ENCODE results near the gene NPTX1.

NPTX1 gene

DNA sequence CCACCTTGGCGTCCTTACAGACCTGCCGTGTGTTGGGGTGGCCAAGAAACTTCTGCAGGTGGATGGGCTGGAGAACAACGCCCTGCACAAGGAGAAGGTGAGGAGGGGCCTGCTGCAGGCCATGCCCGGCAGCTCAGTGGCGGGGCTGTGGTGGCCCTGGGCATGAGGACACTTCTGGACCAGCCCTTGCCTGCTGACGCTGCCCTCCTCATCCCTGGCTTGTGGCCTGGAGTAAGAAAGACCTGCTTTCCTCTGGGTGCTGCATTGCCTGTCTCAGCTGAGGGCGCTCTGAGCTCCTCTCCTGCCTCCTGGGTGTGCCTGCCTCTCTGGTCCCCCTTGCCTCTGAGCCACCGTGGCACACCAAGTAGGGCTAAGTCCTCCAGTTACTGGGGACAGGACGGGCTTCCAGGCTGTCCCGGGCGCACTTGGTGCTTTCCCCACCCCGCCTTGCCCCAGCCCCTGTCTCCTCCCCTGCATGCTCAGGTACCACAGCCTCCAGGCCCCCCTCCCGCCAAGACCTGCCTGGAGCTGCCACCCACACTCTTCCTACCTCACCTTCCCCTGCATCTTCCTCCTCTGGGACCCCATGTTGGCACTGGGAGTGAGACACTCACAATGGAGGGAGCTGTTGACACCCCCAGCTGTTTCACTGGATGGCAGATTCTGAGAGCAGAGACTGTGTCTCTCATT is 52.7 kb downstream of the NPTX1 start:
- Histone ChIP-seq H3K27ac (ENCODE audit: low read depth, low read length) (no peak overlapping the region), H3K27me3 (ENCODE audit: low read length) (no peaks in the 10 kb centered on the region), H3K9me3 (ENCODE audit: insufficient read depth, low read length) (no peaks in the 10 kb centered on the region), H2AFZ (ENCODE audit: low read depth, low read length, severe bottlenecking) (no peak overlapping the region), H3F3A (ENCODE audit: insufficient read depth) (no peaks in the 10 kb centered on the region), H3K9me2 (replicated peaks; ENCODE audit: insufficient read depth, low read length) (no peaks in the 10 kb centered on the region), H4K20me1 (ENCODE audit: low read depth, low read length) (no peaks in the 10 kb centered on the region), H3K79me2 (ENCODE audit: insufficient read depth, low read length) (no peaks in the 10 kb centered on the region), H3K4me2 (ENCODE audit: low read depth, low read length, poor library complexity, severe bottlenecking) (no peak overlapping the region), H3K4me3 (ENCODE audit: insufficient read depth, low read length, poor library complexity, severe bottlenecking) (no peak overlapping the region), H3K36me3 (ENCODE audit: low read length) (no peaks in the 10 kb centered on the region), H3K9ac (ENCODE audit: low read length) (no peak overlapping the region)
- TF ChIP-seq CTCF (IDR thresholded peaks at IDR 0.05; ENCODE audit: insufficient read depth, low read length, poor library complexity, severe bottlenecking) (no peak), EZH2phosphoT487 (conservative IDR thresholded peaks at IDR 0.05; ENCODE audit: low read length) (no peak)

GRCh38 chr17:80422981-80423380 is 53.4 kb downstream of the NPTX1 start:
- no peaks in the 10 kb centered on the region for H3K79me2 ChIP-seq (ENCODE audit: insufficient read depth, low read length)
- H3K9me2 ChIP-seq (replicated peaks; ENCODE audit: insufficient read depth, low read length) = no peaks in the 10 kb centered on the region
- H3K9me3 ChIP-seq (ENCODE audit: insufficient read depth, low read length) = no peaks in the 10 kb centered on the region
- TF ChIP-seq CTCF (IDR thresholded peaks at IDR 0.05; ENCODE audit: insufficient read depth, low read length, poor library complexity, severe bottlenecking) = no peak
- no peak for TF ChIP-seq EZH2phosphoT487 (conservative IDR thresholded peaks at IDR 0.05; ENCODE audit: low read length)
- no peak overlapping the region for H3K9ac ChIP-seq (ENCODE audit: low read length)
- no peaks in the 10 kb centered on the region for H4K20me1 ChIP-seq (ENCODE audit: low read depth, low read length)
- no peak overlapping the region for H3K4me2 ChIP-seq (ENCODE audit: low read depth, low read length, poor library complexity, severe bottlenecking)
- H3F3A ChIP-seq (ENCODE audit: insufficient read depth) = no peaks in the 10 kb centered on the region
- H3K27ac ChIP-seq (ENCODE audit: low read depth, low read length) = no peak overlapping the region
- H3K27me3 ChIP-seq (ENCODE audit: low read length) = no peaks in the 10 kb centered on the region
- H3K4me3 ChIP-seq (ENCODE audit: insufficient read depth, low read length, poor library complexity, severe bottlenecking) = no peak overlapping the region
- no peak overlapping the region for H2AFZ ChIP-seq (ENCODE audit: low read depth, low read length, severe bottlenecking)
- no peaks in the 10 kb centered on the region for H3K36me3 ChIP-seq (ENCODE audit: low read length)

GRCh38 chr17:80422276-80422675 is 54.1 kb downstream of the NPTX1 start:
- H2AFZ ChIP-seq (ENCODE audit: low read depth, low read length, severe bottlenecking) = no peak overlapping the region
- H4K20me1 ChIP-seq (ENCODE audit: low read depth, low read length) = no peaks in the 10 kb centered on the region
- H3K9me3 ChIP-seq (ENCODE audit: insufficient read depth, low read length) = no peaks in the 10 kb centered on the region
- H3K4me2 ChIP-seq (ENCODE audit: low read depth, low read length, poor library complexity, severe bottlenecking) = no peak overlapping the region
- no peak overlapping the region for H3K4me3 ChIP-seq (ENCODE audit: insufficient read depth, low read length, poor library complexity, severe bottlenecking)
- no peak overlapping the region for H3K9ac ChIP-seq (ENCODE audit: low read length)
- no peak for TF ChIP-seq EZH2phosphoT487 (conservative IDR thresholded peaks at IDR 0.05; ENCODE audit: low read length)
- no peak for TF ChIP-seq CTCF (IDR thresholded peaks at IDR 0.05; ENCODE audit: insufficient read depth, low read length, poor library complexity, severe bottlenecking)
- no peaks in the 10 kb centered on the region for H3K36me3 ChIP-seq (ENCODE audit: low read length)
- H3K27me3 ChIP-seq (ENCODE audit: low read length) = no peaks in the 10 kb centered on the region
- no peaks in the 10 kb centered on the region for H3F3A ChIP-seq (ENCODE audit: insufficient read depth)
- H3K79me2 ChIP-seq (ENCODE audit: insufficient read depth, low read length) = no peaks in the 10 kb centered on the region
- H3K9me2 ChIP-seq (replicated peaks; ENCODE audit: insufficient read depth, low read length) = no peaks in the 10 kb centered on the region
- no peak overlapping the region for H3K27ac ChIP-seq (ENCODE audit: low read depth, low read length)
